ENCODE results near the gene LLPH. TPM values are rescaled to one million over a fixed set of nuclear protein-coding genes. Genes with fewer than 3 reads are reported as not detected.
"Not testable (repeated sequence)": the region's sequence is repeated elsewhere in the genome, so short reads cannot be mapped to it uniquely, and the experiment has no call there.

LLPH gene
- total RNA-seq (10 to 100 TPM; 14.7 to 29.1 (median 28.4) TPM), polyA plus RNA-seq (10 to 100 TPM; 28.1 to 31.1 TPM), total RNA-seq (10.8 reads per million, percentile 37 among the genes with 10 or more reads in this experiment)

- Histone ChIP-seq H3K9me3 (ENCODE audit: control insufficient read depth in 2 of 3, low read length in 3 of 3) (no peaks in the 10 kb centered on the region), H3K4me3 (ENCODE audit: low read length) (peak within 1 kb of the TSS; percentile 99), H3K27me3 (ENCODE audit: control insufficient read depth in 2 of 2, insufficient read depth in 2 of 2, low read length in 2 of 2) (no peaks in the 10 kb centered on the region), H3K27ac (ENCODE audit: low read depth, low read length) (peak within 1 kb of the TSS; percentile 87), H3K4me1 (ENCODE audit: control insufficient read depth in 2 of 2, insufficient read depth in 2 of 2, low read length in 2 of 2) (peaks cover 19 to 23% of the 10 kb centered on the region in 2 donors), H3K36me3 (ENCODE audit: control insufficient read depth in 2 of 3, insufficient read depth in 3 of 3, low read length in 3 of 3) (peaks cover 0 to 29% (median 0%) of the 10 kb centered on the region in 3 experiments)
- Mint-ChIP-seq H3K4me3 (peak within 1 kb of the TSS; percentile 92 to 98 (median 97)), H3K27ac (peak within 1 kb of the TSS; percentile 95 to 99 (median 97)), H3K36me3 (peaks cover 12 to 36% (median 29%) of the 10 kb centered on the region in 5 donors), H3K9me3 (peaks cover 0 to 2% (median 0%) of the 10 kb centered on the region in 11 donors), H3K27me3 (no peaks in the 10 kb centered on the region), H3K4me1 (peaks cover 37 to 76% (median 63%) of the 10 kb centered on the region in 7 donors)
- CTCF ChIA-PET, result interaction anchor here (0.8 to 2.0 kb wide), 3 partner anchors 14 to 565 kb away, joined by 3 to 11 read pairs (median 5); no protein-coding TSS in a partner anchor
- POLR2A ChIA-PET, result interaction anchor here (0.6 to 2.5 kb wide), 23 partner anchors 9 to 1909 kb away, joined by 3 to 56 read pairs (median 4); partner anchors contain the start of genes HELB, KICS2 and TMBIM4
- intact Hi-C loops (cut with micrococcal nuclease), result loop anchor here (1.0 to 10.0 kb wide), 11 partner anchors 39 to 1906 kb away; partner anchors contain the start of genes HELB (in 2 of the 2), LEMD3 (in 2 of the 2), TMBIM4 (in 2 of the 2) and XPOT (in 2 of the 2)
- DNase-seq, result peak; percentile 72 to 88 (median 86)
- peak; percentile 97 for ATAC-seq
Observed at GRCh38 chr12:66130267-66131066, at the start of gene LLPH. TSS of gene LLPH (minus strand) at chr12:66130750. CDS start at chr12:66129106, 1,644 bp downstream.

GRCh38 chr12:66176105-66176900 is 45.8 kb upstream of the LLPH start:
- POLR2A ChIA-PET, result interaction anchor here (0.7 kb wide), 1 partner anchor 9 kb away, joined by 3 read pairs; no protein-coding TSS in a partner anchor
- H3K27me3 Mint-ChIP-seq, result peaks cover 0 to 33% (median 21%) of the 10 kb centered on the region in 5 donors
- Histone ChIP-seq H3K36me3 (ENCODE audit: control insufficient read depth in 2 of 3, insufficient read depth in 3 of 3, low read length in 3 of 3) (no peaks in the 10 kb centered on the region), H3K9me3 (ENCODE audit: control insufficient read depth in 2 of 3, low read length in 3 of 3) (no peaks in the 10 kb centered on the region), H3K27me3 (ENCODE audit: control insufficient read depth in 2 of 2, insufficient read depth in 2 of 2, low read length in 2 of 2) (no peaks in the 10 kb centered on the region), H3K4me3 (ENCODE audit: low read length) (no peak overlapping the region), H3K27ac (ENCODE audit: low read depth, low read length) (no peak overlapping the region), H3K4me1 (ENCODE audit: control insufficient read depth in 2 of 2, insufficient read depth in 2 of 2, low read length in 2 of 2) (no peaks in the 10 kb centered on the region)
- peaks cover 0 to 3% (median 0%) of the 10 kb centered on the region in 5 donors for H3K36me3 Mint-ChIP-seq
- H3K4me3 Mint-ChIP-seq, result no peak overlapping the region
- no peak for ATAC-seq
- no peak overlapping the region for H3K27ac Mint-ChIP-seq
- intact Hi-C loops (cut with micrococcal nuclease), result no loop called here
- CTCF ChIA-PET, result no interaction called here
- DNase-seq, result no peak
- no peaks in the 10 kb centered on the region for H3K9me3 Mint-ChIP-seq
- H3K4me1 Mint-ChIP-seq, result peaks cover 0 to 6% (median 0%) of the 10 kb centered on the region in 7 donors

GRCh38 chr12:66174391-66175325 is 44.1 kb upstream of the LLPH start:
- H3K9me3 ChIP-seq (ENCODE audit: control insufficient read depth in 2 of 3, low read length in 3 of 3); intact Hi-C loops (cut with micrococcal nuclease); H3K4me3 Mint-ChIP-seq; ATAC-seq; H3K4me1 ChIP-seq (ENCODE audit: control insufficient read depth in 2 of 2, insufficient read depth in 2 of 2, low read length in 2 of 2); H3K4me3 ChIP-seq (ENCODE audit: low read length); H3K36me3 ChIP-seq (ENCODE audit: control insufficient read depth in 2 of 3, insufficient read depth in 3 of 3, low read length in 3 of 3); DNase-seq; H3K27ac ChIP-seq (ENCODE audit: low read depth, low read length); H3K9me3 Mint-ChIP-seq; CTCF ChIA-PET; H3K27ac Mint-ChIP-seq; H3K36me3 Mint-ChIP-seq; H3K27me3 ChIP-seq (ENCODE audit: control insufficient read depth in 2 of 2, insufficient read depth in 2 of 2, low read length in 2 of 2): not testable (repeated sequence)
- Mint-ChIP-seq H3K4me1 (peaks cover 0 to 13% (median 11%) of the 10 kb centered on the region in 7 donors), H3K27me3 (peaks cover 0 to 29% (median 21%) of the 10 kb centered on the region in 5 donors)
- POLR2A ChIA-PET, result interaction anchor here (0.9 kb wide), 1 partner anchor 129 kb away, joined by 3 read pairs; no protein-coding TSS in a partner anchor

GRCh38 chr12:66170606-66171005 is 40.1 kb upstream of the LLPH start:
- H3K27ac ChIP-seq (ENCODE audit: low read depth, low read length), result peak overlapping the region; percentile 97

More at GRCh38 chr12:66170606-66171005, 40.1 kb upstream of the LLPH start:
- no peak for DNase-seq
- ATAC-seq, result no peak
- Mint-ChIP-seq H3K27me3 (peaks cover 0 to 5% (median 0%) of the 10 kb centered on the region in 5 donors), H3K4me1 (peaks cover 31 to 52% (median 45%) of the 10 kb centered on the region in 7 donors), H3K27ac (peak overlapping the region; percentile 94 to 98 (median 97)), H3K9me3 (peaks cover 0 to 10% (median 2%) of the 10 kb centered on the region in 11 donors), H3K36me3 (peaks cover 9 to 34% (median 25%) of the 10 kb centered on the region in 5 donors), H3K4me3 (peak overlapping the region; percentile 89 to 100 (median 95))
- ChIA-PET CTCF (interaction anchor here (0.7 kb wide), 1 partner anchor 208 kb away, joined by 4 read pairs; no protein-coding TSS in a partner anchor), POLR2A (interaction anchor here (0.8 to 2.7 kb wide), 4 partner anchors 10 to 39 kb away, joined by 6 to 56 read pairs (median 16); partner anchors contain the start of gene LLPH)
- Histone ChIP-seq H3K4me3 (ENCODE audit: low read length) (peak overlapping the region; percentile 80), H3K36me3 (ENCODE audit: control insufficient read depth in 2 of 3, insufficient read depth in 3 of 3, low read length in 3 of 3) (peaks cover 0 to 6% (median 0%) of the 10 kb centered on the region in 3 experiments), H3K9me3 (ENCODE audit: control insufficient read depth in 2 of 3, low read length in 3 of 3) (no peaks in the 10 kb centered on the region), H3K4me1 (ENCODE audit: control insufficient read depth in 2 of 2, insufficient read depth in 2 of 2, low read length in 2 of 2) (peaks cover 8 to 24% of the 10 kb centered on the region in 2 donors), H3K27me3 (ENCODE audit: control insufficient read depth in 2 of 2, insufficient read depth in 2 of 2, low read length in 2 of 2) (no peaks in the 10 kb centered on the region)
- intact Hi-C loops (cut with micrococcal nuclease), result no loop called here
